ENCODE results near the gene TMCC2.
A peak's percentile ranks its signal among the peaks of the same experiment; 100 is the strongest.

TMCC2 gene

DNA sequence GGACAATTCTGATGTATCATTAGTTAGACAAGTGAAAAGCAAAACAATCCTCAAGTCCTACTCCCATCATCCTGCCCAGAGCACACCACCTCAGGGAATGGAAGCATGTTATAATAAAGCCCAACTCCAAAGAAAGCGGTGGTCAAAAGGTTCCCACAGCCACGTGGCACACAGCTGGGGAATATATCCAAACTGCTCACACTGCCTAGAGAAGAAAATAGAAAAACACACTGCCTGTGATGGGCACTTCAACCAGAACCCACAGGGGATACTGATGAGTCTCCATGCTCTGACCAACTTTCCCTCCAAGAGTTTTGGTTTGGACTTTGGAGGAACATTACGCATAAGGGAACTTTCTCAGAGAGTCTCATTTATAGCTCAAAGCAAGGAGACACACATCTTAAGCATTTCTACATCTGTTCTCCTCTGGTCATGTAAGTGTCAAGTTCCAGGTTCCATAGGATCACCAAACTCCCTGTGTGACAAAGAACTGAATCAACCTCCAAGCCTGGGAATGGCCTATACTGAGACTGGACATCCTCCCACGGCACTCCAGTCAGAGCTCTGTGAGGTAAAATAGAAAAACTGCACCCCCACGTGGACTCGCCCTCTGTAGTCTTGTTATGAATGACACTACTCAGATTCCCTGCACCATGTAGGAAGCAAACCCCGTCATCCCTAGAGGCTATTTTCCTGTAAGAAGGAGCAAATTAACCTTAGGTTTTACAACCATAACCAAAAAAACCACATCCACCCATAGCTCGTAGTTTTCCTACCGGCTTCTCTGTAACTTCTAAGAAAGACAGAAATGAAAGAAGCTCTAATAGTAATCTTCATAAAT lies 28.4 kb upstream of the TMCC2 start:
- Mint-ChIP-seq H3K36me3 (ENCODE audit: low read depth) (peaks cover 23% of the 10 kb centered on the region), H3K27ac (peak overlapping the region; percentile 22), H3K4me1 (ENCODE audit: low read depth) (peaks cover 42% of the 10 kb centered on the region), H3K27me3 (no peaks in the 10 kb centered on the region), H3K4me3 (no peak overlapping the region), H3K9me3 (no peaks in the 10 kb centered on the region)
- intact Hi-C loops (cut with micrococcal nuclease): no loop called here

DNA sequence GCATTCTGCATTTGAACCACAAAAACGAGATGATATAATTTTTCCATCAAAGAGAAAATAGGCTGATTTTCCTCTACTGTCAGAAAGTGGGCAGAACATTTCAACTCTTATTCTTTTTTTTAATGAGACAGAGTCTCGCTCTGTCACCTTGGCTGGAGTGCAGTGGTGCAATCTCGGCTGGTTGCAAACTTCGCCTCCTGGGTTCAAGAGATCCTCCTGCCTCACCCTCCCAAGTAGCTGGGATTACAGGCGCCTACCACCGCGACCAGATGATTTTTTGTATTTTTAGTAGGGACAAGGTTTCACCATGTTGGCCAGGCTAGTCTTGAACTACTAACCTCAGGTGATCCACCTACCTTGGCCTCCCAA lies 27.8 kb upstream of the TMCC2 start:
- Mint-ChIP-seq H3K4me3 (no peak overlapping the region), H3K4me1 (ENCODE audit: low read depth) (peaks cover 48% of the 10 kb centered on the region), H3K27me3 (no peaks in the 10 kb centered on the region), H3K36me3 (ENCODE audit: low read depth) (peaks cover 23% of the 10 kb centered on the region), H3K27ac (peak overlapping the region; percentile 22), H3K9me3 (no peaks in the 10 kb centered on the region)
- intact Hi-C loops (cut with micrococcal nuclease): no loop called here

DNA sequence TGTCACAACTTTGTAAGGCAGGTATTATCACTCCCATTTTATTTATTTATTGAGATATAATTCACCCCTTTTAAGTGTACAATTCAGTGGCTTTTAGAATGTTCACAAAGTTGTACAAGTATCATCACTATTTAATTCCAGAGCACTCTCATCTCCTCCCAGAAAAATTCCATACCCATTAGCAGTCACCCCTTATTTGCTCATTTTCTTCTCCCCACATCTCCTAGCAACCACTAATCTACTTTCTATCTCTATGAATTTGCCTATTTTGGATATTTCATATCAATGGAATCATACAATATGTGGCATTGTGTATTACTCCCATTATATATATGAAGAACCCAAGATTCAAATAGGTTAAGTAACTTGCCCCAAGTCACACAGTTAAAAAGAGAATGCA lies 23.2 kb upstream of the TMCC2 start:
- H3K36me3 Mint-ChIP-seq (ENCODE audit: low read depth): no peaks in the 10 kb centered on the region
- no peaks in the 10 kb centered on the region for H3K27me3 Mint-ChIP-seq
- peaks cover 48% of the 10 kb centered on the region for H3K4me1 Mint-ChIP-seq (ENCODE audit: low read depth)
- no peak overlapping the region for H3K4me3 Mint-ChIP-seq
- intact Hi-C loops (cut with micrococcal nuclease): no loop called here
- no peaks in the 10 kb centered on the region for H3K9me3 Mint-ChIP-seq
- no peak overlapping the region for H3K27ac Mint-ChIP-seq

- H3K36me3 Mint-ChIP-seq (ENCODE audit: low read depth): no peaks in the 10 kb centered on the region
- no peaks in the 10 kb centered on the region for H3K27me3 Mint-ChIP-seq
- peaks cover 46% of the 10 kb centered on the region for H3K4me1 Mint-ChIP-seq (ENCODE audit: low read depth)
- H3K27ac Mint-ChIP-seq: no peak overlapping the region
- no peak overlapping the region for H3K4me3 Mint-ChIP-seq
- intact Hi-C loops (cut with micrococcal nuclease): no loop called here
- H3K9me3 Mint-ChIP-seq: no peaks in the 10 kb centered on the region
Measured at GRCh38 chr1:205205055-205205454, 22.7 kb upstream of the TMCC2 start.

DNA sequence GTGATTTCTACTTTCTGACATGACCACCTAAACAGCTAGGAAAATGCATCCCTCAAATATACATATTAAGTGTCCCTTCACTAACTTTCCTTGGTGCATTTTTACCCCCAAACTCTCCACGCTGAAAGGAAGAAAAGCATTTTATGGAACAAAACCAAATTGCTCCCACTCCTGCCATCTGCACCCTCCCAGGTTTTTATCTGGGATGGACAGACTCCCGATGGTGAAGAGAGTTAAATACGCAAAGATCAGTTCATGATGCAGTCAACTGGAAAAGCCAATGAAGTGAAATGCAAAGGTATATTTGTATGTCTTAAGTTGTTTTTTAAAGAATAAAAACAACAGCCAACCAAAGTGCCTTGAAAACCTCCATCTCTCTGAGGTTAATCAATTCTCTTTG lies 18.9 kb upstream of the TMCC2 start:
- Mint-ChIP-seq H3K27me3 (no peaks in the 10 kb centered on the region), H3K27ac (no peak overlapping the region), H3K9me3 (no peaks in the 10 kb centered on the region), H3K36me3 (ENCODE audit: low read depth) (peaks cover 14% of the 10 kb centered on the region), H3K4me3 (no peak overlapping the region), H3K4me1 (ENCODE audit: low read depth) (peaks cover 52% of the 10 kb centered on the region)
- intact Hi-C loops (cut with micrococcal nuclease): no loop called here

DNA sequence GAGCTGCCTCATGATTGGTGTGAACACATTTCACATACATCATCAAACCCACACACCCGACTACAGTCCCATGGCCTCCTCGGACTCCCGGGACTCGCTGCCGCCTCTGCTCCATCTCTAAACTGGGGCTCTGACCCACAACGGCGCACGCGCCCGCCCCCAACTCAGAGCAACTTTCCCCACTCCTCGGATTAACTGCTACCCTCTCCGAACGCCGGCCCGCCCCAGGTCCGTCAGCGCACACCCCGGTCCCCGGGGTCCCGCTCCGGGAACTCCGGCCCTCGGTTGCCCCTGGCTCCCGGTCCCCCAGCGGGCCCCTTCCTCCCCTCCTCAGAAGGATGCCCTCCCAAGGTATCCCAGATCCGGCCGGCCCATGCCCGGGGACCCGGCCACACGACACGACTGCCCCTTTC lies 17.0 kb upstream of the TMCC2 start:
- Mint-ChIP-seq H3K27me3 (no peaks in the 10 kb centered on the region), H3K36me3 (ENCODE audit: low read depth) (peaks cover 14% of the 10 kb centered on the region), H3K9me3 (no peaks in the 10 kb centered on the region), H3K27ac (peak overlapping the region; percentile 96), H3K4me3 (peak overlapping the region; percentile 91), H3K4me1 (ENCODE audit: low read depth) (peaks cover 51% of the 10 kb centered on the region)
- intact Hi-C loops (cut with micrococcal nuclease): loop anchor here (2.0 to 5.0 kb wide), 3 partner anchors 47 to 102 kb away; no protein-coding TSS in a partner anchor

- H3K4me1 Mint-ChIP-seq (ENCODE audit: low read depth): peaks cover 51% of the 10 kb centered on the region
- no peaks in the 10 kb centered on the region for H3K9me3 Mint-ChIP-seq
- intact Hi-C loops (cut with micrococcal nuclease): loop anchor here (2.0 to 5.0 kb wide), 3 partner anchors 46 to 101 kb away; no protein-coding TSS in a partner anchor
- H3K36me3 Mint-ChIP-seq (ENCODE audit: low read depth): peaks cover 14% of the 10 kb centered on the region
- peak within 1 kb of the TSS; percentile 91 for H3K4me3 Mint-ChIP-seq
- peak within 1 kb of the TSS; percentile 96 for H3K27ac Mint-ChIP-seq
- no peaks in the 10 kb centered on the region for H3K27me3 Mint-ChIP-seq
Measured at GRCh38 chr1:205211169-205211838, 16.4 kb upstream of the TMCC2 start, which contains the start of gene DSTYK. Gene DSTYK, minus strand, starts transcription at chr1:205211702. Its CDS starts 167 bp downstream, at chr1:205211535.

DNA sequence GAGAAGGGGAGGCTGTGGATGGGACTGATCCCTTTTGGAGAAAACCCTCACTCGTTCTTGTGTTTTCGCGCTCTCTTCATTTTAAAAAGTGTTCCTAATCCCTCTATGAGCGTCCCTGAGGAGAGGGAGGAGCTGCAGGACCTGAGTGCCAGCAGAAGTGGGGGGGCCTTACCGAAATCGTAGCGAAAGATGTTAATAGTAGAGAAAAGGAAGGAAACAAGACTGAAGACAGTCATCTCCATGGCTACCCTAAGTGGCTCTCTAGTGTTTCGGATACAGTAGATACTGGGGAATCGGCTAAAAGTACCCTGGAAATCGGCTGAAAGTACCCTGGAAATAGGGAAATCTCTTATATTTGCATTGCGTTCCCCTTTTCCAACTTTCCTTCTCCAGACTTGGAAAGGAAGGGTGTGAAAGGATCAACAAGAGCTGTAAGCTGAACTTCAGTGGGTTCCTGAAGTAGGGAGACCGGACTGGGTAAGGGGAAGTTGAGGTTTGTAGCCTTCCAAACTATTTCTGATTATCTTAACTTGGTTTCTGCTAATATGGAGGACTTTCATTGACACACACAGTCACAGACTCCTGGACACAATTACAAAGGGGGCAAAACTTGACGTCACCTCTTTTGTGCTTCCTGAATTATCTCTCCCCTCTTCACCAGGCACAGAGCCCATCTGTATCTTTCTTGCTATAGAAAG lies 15.8 kb upstream of the TMCC2 start:
- Mint-ChIP-seq H3K27ac (peak overlapping the region; percentile 96), H3K27me3 (no peaks in the 10 kb centered on the region), H3K9me3 (no peaks in the 10 kb centered on the region), H3K4me1 (ENCODE audit: low read depth) (peaks cover 51% of the 10 kb centered on the region), H3K36me3 (ENCODE audit: low read depth) (peaks cover 14% of the 10 kb centered on the region), H3K4me3 (peak overlapping the region; percentile 91)
- intact Hi-C loops (cut with micrococcal nuclease): loop anchor here (2.0 to 5.0 kb wide), 3 partner anchors 45 to 100 kb away; no protein-coding TSS in a partner anchor

- intact Hi-C loops (cut with micrococcal nuclease): loop anchor here (5.0 kb wide), 2 partner anchors 43 to 98 kb away; no protein-coding TSS in a partner anchor
- Mint-ChIP-seq H3K4me3 (no peak overlapping the region), H3K36me3 (ENCODE audit: low read depth) (peaks cover 14% of the 10 kb centered on the region), H3K27ac (peak overlapping the region; percentile 79), H3K4me1 (ENCODE audit: low read depth) (peaks cover 43% of the 10 kb centered on the region), H3K9me3 (no peaks in the 10 kb centered on the region), H3K27me3 (no peaks in the 10 kb centered on the region)
Measured at GRCh38 chr1:205214756-205215155, 13.0 kb upstream of the TMCC2 start.

DNA sequence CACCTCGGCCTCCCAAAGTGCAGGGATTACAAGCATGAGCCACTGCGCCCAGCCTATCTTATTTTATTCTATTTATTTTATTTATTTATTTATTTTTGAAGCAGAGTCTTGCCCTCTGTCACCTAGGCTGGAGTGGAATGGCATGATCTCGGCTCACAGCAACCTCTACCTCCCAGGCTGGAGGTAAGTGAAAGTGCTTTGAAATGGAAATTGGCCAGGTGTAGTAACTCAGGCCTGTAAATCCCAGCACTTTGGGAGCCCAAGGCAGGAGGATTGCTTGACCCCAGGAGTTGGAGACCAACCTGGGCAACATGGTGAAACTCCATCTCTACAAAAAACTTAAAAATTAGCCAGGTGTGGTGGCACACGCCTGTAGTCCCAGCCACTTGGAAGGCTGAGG lies 11.2 kb upstream of the TMCC2 start:
- no peaks in the 10 kb centered on the region for H3K27me3 Mint-ChIP-seq
- no peak overlapping the region for H3K4me3 Mint-ChIP-seq
- H3K36me3 Mint-ChIP-seq (ENCODE audit: low read depth): peaks cover 2% of the 10 kb centered on the region
- peaks cover 31% of the 10 kb centered on the region for H3K4me1 Mint-ChIP-seq (ENCODE audit: low read depth)
- H3K9me3 Mint-ChIP-seq: no peaks in the 10 kb centered on the region
- intact Hi-C loops (cut with micrococcal nuclease): no loop called here
- no peak overlapping the region for H3K27ac Mint-ChIP-seq

DNA sequence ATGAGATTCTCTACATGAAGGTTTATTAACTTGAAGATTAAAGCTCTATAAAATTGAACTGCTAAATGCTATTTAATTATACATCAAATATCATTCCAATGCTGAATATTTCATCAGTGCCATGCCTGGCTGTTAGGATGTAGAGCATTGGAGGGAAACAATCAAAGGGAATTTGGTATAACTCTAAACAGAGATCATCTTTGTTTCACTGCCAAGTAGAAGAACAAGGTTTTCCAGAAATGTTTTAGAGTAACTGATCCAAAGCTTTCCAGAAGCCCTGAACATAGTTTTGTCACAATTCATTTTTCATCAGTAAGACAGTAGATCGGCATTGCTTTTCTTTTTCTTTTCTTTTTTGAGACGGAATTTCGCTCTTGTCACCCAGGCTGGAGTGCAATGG lies 10.3 kb upstream of the TMCC2 start:
- Mint-ChIP-seq H3K27me3 (no peaks in the 10 kb centered on the region), H3K4me3 (no peak overlapping the region), H3K36me3 (ENCODE audit: low read depth) (no peaks in the 10 kb centered on the region), H3K4me1 (ENCODE audit: low read depth) (peaks cover 23% of the 10 kb centered on the region), H3K27ac (no peak overlapping the region), H3K9me3 (no peaks in the 10 kb centered on the region)
- intact Hi-C loops (cut with micrococcal nuclease): no loop called here

DNA sequence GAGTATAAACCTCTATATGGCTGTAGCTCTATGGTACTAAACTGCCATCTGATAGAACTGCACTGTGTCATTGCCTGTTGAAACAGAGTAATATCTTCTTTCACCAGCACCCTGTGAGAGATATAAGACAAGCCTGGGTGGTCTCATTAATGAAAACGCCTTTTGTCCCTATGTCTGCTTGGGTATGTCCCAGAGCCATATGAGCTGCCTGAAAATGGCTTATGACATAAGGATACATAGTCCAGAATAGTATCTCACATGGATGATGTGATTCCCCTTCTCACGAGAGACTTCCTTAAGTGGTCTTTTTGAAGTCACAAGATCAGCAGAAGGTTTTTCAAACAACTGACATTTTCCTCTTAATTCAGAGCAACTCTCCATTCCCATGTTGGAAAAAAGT lies 7.3 kb upstream of the TMCC2 start:
- no peaks in the 10 kb centered on the region for H3K9me3 Mint-ChIP-seq
- intact Hi-C loops (cut with micrococcal nuclease): no loop called here
- peaks cover under 1% of the 10 kb centered on the region for H3K4me1 Mint-ChIP-seq (ENCODE audit: low read depth)
- no peaks in the 10 kb centered on the region for H3K27me3 Mint-ChIP-seq
- H3K27ac Mint-ChIP-seq: no peak overlapping the region
- no peaks in the 10 kb centered on the region for H3K36me3 Mint-ChIP-seq (ENCODE audit: low read depth)
- no peak overlapping the region for H3K4me3 Mint-ChIP-seq

- intact Hi-C loops (cut with micrococcal nuclease): no loop called here
- Mint-ChIP-seq H3K27ac (no peak overlapping the region), H3K36me3 (ENCODE audit: low read depth) (peaks cover 17% of the 10 kb centered on the region), H3K9me3 (no peaks in the 10 kb centered on the region), H3K4me1 (ENCODE audit: low read depth) (peaks cover 30% of the 10 kb centered on the region), H3K27me3 (peaks cover 33% of the 10 kb centered on the region), H3K4me3 (no peak overlapping the region)
Measured at GRCh38 chr1:205224736-205225135, 3.0 kb upstream of the TMCC2 start.

All from dendritic cell treated with granulocyte-macrophage colony-stimulating factor and Interleukin-4, amounts not matched to agents 40 ng/mL and 50 ng/mL, for 4 days (primary cell).